Endothelial cell (in vitro differentiated cells): ENCODE measurements around the gene PNPLA8. TPM values are rescaled to one million over a fixed set of nuclear protein-coding genes. Genes with fewer than 3 reads are reported as not detected.
"Not testable (repeated sequence)": the region's sequence is repeated elsewhere in the genome, so short reads cannot be mapped to it uniquely, and the experiment has no call there.

ENCODE experiments used
- DNase-seq: peaks from one replicate; pipeline ENCODE4 v3.0.0; 2021; ENCODE audit warnings: low spot score
- H3K27ac Mint-ChIP-seq: one replicate; pipeline ENCODE4 v1.8.0; 2021; ENCODE audit warnings: mixed read lengths, inconsistent platforms; ENCODE audit not compliant: unreplicated experiment
- H3K27me3 Mint-ChIP-seq: one replicate; pipeline ENCODE4 v1.8.0; 2021; ENCODE audit warnings: mild to moderate bottlenecking, moderate library complexity, mixed read lengths, inconsistent platforms; ENCODE audit not compliant: unreplicated experiment
- H3K36me3 Mint-ChIP-seq: one replicate; pipeline ENCODE4 v1.8.0; 2021; ENCODE audit warnings: mild to moderate bottlenecking, low read depth, mixed read lengths, inconsistent platforms; ENCODE audit not compliant: unreplicated experiment
- H3K4me1 Mint-ChIP-seq: one replicate; pipeline ENCODE4 v1.8.0; 2021; ENCODE audit warnings: mild to moderate bottlenecking, mixed read lengths, inconsistent platforms; ENCODE audit not compliant: unreplicated experiment
- H3K4me3 Mint-ChIP-seq: one replicate; pipeline ENCODE4 v1.8.0; 2021; ENCODE audit warnings: mild to moderate bottlenecking, mixed read lengths, inconsistent platforms; ENCODE audit not compliant: unreplicated experiment
- H3K9me3 Mint-ChIP-seq: one replicate; pipeline ENCODE4 v1.8.0; 2021; ENCODE audit warnings: mixed read lengths, inconsistent platforms; ENCODE audit not compliant: unreplicated experiment
- CTCF ChIP-seq: fragments of 200-600 bp; sonication (generic); IDR thresholded peaks from one replicate; pipeline ENCODE4 v1.5.0; 2021; ENCODE audit warnings: antibody characterized with exemption; ENCODE audit not compliant: unreplicated experiment
- total RNA-seq: library from RNA; stranded (reverse); fragmentation: NEBNext Ultra II Directional; extraction: Animal tissue kit (Norgen Biotek cat#: 25700); gene quantifications from one replicate; pipeline ENCODE4 v1.2.1, GENCODE V29; 2021; ENCODE audit not compliant: unreplicated experiment

PNPLA8 gene
- total RNA-seq, 1 donor from 2014 or later = 15.6 TPM

GRCh38 chr7:108515630-108516029 is 10.3 kb downstream of the PNPLA8 start:
- peaks cover 17% of the 10 kb centered on the region for H3K36me3 Mint-ChIP-seq
- TF ChIP-seq CTCF = no peak
- peaks cover 1% of the 10 kb centered on the region for H3K27me3 Mint-ChIP-seq
- H3K4me3 Mint-ChIP-seq = no peak overlapping the region
- H3K4me1 Mint-ChIP-seq = no peaks in the 10 kb centered on the region
- no peak overlapping the region for H3K27ac Mint-ChIP-seq
- no peaks in the 10 kb centered on the region for H3K9me3 Mint-ChIP-seq
- DNase-seq = no peak

DNA sequence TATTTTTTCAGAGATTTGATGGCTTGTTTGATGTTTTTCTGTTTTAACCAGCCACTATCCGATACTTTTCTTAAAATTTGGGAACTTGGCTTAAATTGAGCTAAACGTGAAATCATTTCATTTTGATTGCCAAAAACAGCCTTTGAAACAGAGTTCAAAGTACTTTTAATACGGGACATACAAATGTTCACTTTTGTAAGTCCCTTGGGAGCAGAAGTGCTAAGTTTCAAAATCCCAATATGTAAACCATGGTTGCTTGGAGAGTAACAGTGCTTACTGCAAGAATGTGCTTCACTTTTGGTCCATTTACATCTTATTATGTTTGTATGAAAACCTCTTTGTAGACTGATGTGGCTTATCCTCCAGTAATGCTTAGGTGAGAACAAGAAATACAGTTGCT is 10.9 kb downstream of the PNPLA8 start:
- DNase-seq = no peak
- H3K27me3 Mint-ChIP-seq = peaks cover 1% of the 10 kb centered on the region
- no peak for TF ChIP-seq CTCF
- H3K27ac Mint-ChIP-seq = no peak overlapping the region
- no peak overlapping the region for H3K4me3 Mint-ChIP-seq
- no peaks in the 10 kb centered on the region for H3K9me3 Mint-ChIP-seq
- H3K4me1 Mint-ChIP-seq = no peaks in the 10 kb centered on the region
- peaks cover 23% of the 10 kb centered on the region for H3K36me3 Mint-ChIP-seq

- DNase-seq = no peak
- H3K4me1 Mint-ChIP-seq = no peaks in the 10 kb centered on the region
- H3K27ac Mint-ChIP-seq = no peak overlapping the region
- peak overlapping the region; percentile 77 for H3K4me3 Mint-ChIP-seq
- peaks cover 23% of the 10 kb centered on the region for H3K36me3 Mint-ChIP-seq
- no peaks in the 10 kb centered on the region for H3K9me3 Mint-ChIP-seq
- H3K27me3 Mint-ChIP-seq = no peaks in the 10 kb centered on the region
- TF ChIP-seq CTCF = no peak
These were observed 14.0 kb downstream of the PNPLA8 start for GRCh38 chr7:108511939-108512338.

DNA sequence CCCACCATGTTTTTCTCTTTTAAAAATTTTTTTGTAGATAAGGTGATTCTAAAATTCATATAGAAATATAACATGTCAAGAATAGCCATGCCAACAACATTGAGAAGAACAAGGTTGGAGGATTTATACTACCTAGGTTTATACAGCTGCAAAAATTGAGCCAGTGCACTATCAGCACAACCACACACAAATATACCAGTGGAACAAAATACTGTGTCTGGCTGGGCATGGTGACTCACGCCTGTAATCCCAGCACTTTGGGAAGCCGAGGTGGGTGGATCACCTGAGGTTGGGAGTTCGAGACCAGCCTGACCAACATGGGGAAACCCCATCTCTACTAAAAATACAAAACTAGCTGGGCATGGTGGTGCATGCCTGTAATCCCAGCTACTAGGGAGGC is 21.4 kb downstream of the PNPLA8 start:
- not testable (repeated sequence) for H3K27me3 Mint-ChIP-seq, H3K9me3 Mint-ChIP-seq, H3K27ac Mint-ChIP-seq, H3K36me3 Mint-ChIP-seq, DNase-seq, H3K4me3 Mint-ChIP-seq, H3K4me1 Mint-ChIP-seq

GRCh38 chr7:108503112-108504026 is 22.6 kb downstream of the PNPLA8 start:
- TF ChIP-seq CTCF = no peak
- no peak overlapping the region for H3K4me3 Mint-ChIP-seq
- H3K4me1 Mint-ChIP-seq = no peaks in the 10 kb centered on the region
- DNase-seq = no peak
- no peaks in the 10 kb centered on the region for H3K27me3 Mint-ChIP-seq
- no peaks in the 10 kb centered on the region for H3K9me3 Mint-ChIP-seq
- no peaks in the 10 kb centered on the region for H3K36me3 Mint-ChIP-seq
- H3K27ac Mint-ChIP-seq = no peak overlapping the region
